Transverse colon (tissue), 3 donors: ENCODE data around the gene C16orf92.

Source experiments
- CTCF ChIP-seq, 5 experiments: fragments of 200-600 bp in 3 of 5; fragments of 450-650 bp in 2 of 5; sonication (generic) in 3 of 5; IDR thresholded peaks; 1 replicate in 2 of 5; 2 replicates in 3 of 5; pipeline ENCODE4 v1.5.1; 2016 to 2017; ENCODE audit warnings: antibody characterized with exemption in 5 of 5, inconsistent platforms in 3 of 5, mild to moderate bottlenecking in 2 of 5, moderate library complexity in 1 of 5
- POLR2A ChIP-seq: fragments of 450-650 bp; IDR thresholded peaks from one replicate; pipeline ENCODE4 v1.6.1; 2016; ENCODE audit warnings: antibody characterized with exemption, mild to moderate bottlenecking, moderate library complexity

GRCh38 chr16:30046588-30046987, 23.6 kb downstream of the C16orf92 start:
- TF ChIP-seq CTCF (IDR thresholded peaks at IDR 0.05) (no peak), POLR2A (no peak)
